GM21390 (cell line): ENCODE measurements around the gene CRAMP1.
"Not testable (repeated sequence)": the region's sequence is repeated elsewhere in the genome, so short reads cannot be mapped to it uniquely, and the experiment has no call there.

Experiments
- ATAC-seq: cut with Tn5 transposase; IDR thresholded peaks from one replicate; pipeline ENCODE4 v1.9.1; 2021; ENCODE audit not compliant: unreplicated experiment

CRAMP1 gene

GRCh38 chr16:1678500-1679098 is 66.4 kb downstream of the CRAMP1 start:
- no peak for ATAC-seq

- ATAC-seq: no peak
Observed at GRCh38 chr16:1680361-1680760, 68.2 kb downstream of the CRAMP1 start.

DNA sequence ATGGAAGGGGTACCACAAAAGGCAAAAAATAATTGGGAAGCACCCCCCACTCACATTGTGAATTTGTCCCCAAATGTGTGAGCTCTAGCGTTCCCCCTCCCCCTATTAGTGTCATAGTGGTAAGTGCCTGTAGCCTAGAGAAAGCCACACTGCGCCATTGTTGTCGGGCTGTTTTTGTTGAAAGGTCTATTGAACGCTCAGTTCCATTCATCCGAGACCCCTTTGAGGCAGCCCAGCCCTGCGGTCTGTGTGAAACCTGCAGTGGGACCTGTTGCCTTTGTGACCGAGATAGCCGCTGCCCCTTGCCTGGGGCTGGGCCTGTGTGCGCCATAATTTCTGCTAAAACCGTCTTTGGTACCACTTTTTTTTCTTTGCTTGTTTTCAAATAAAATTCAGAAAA is 68.9 kb downstream of the CRAMP1 start:
- no peak for ATAC-seq

DNA sequence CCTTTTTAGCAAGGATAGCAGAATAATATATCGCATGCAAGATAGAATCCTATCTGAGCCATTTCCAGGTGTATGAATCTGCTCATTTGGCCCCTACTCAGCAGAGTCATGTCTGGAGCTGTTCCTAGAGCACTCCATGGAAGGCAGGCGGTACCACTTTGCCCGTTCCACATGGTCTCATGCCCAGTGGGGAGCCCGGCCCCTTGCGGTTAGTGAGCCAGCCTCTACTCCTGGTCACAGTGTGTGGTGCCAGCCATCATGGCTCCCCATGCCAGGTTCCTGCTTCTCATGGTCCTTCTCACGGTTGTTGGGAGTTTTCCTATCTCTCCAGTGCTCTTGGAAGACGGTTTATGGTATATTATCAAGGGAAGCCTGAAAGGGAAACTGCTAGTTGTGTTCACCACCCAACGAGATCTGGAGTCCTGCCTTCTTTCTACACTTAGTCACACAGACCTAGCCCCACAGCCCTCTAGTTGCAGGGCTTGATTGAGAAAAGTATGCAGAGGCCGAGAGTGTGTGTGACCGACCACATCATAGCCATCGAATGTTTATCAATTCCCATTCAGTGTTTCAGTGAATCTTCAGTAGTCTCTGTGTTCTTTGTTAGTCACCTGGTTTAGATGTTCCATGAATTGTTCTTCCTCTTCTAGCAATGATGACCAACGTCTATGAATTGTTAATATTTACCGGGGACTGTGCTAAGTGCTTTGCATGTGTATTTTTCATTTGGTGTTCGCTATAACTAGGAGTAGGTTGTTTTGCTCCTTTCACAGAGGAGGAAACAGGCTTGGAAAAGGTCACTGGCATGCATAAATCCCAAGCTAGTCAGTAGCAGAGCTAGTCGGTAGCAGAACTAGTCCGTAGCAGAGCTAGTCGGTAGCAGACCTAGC is 75.5 kb downstream of the CRAMP1 start:
- ATAC-seq: no peak

GRCh38 chr16:1688807-1689560 is 76.8 kb downstream of the CRAMP1 start:
- ATAC-seq: no peak

- no peak for ATAC-seq
Observed at GRCh38 chr16:1689853-1690252, 77.7 kb downstream of the CRAMP1 start.

DNA sequence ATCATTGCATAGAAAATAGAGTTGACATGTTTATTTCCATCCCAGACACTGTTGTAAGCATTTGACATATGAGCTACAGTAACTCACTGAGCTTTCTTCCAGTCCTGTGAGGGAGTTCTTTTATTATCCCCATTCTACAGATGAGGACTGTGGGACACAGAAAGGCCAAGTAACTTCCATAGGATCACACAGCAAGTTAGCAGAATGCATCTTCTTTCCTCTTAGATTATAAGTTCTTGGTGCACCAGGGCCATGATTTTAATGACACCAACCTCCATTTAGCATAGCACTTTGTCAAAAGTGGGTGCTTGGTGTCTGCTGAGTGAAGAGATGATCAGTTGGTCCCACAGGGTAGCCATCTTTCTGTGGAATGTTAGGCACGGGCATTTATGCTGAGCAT is 78.7 kb downstream of the CRAMP1 start:
- no peak for ATAC-seq

DNA sequence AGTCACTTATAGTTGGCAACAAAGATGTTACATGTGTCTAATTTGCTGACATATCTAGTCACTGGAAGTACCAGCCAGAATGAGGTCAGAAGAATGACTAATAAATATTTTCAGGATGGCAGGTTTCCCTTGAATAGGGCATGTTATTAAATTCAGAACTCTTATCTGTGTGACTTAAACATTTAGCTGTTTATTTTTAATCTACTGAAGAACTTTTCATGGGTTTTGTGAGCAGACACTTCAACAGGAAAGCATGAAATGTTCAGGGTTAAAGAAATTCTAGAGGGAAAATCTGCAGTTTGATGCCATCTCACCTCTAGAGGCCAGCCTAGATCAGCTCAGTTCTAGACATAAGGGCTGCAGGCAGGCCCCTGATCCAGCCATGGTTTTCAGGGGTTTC is 79.1 kb downstream of the CRAMP1 start:
- ATAC-seq: no peak

DNA sequence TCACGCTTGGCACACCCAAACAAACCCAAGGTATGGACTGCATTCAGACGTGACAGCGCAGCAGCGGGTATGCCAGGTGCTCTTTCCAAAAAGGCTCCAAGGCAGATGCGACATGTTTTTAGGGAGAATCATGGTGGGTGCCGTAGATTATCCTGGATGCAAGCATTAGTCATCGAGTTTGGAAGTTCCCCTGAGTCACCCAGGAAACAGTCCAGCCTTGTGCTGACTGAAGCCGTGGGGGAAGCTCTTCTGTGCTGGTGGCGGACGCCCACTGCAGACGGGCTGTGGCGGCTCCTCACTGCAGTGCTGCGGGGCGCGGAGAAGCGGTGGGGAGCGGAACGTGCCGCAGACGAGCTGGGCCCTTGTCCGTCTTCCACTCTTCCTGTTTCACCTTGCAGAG is 79.8 kb downstream of the CRAMP1 start:
- no peak for ATAC-seq

GRCh38 chr16:1696863-1697262 is 84.7 kb downstream of the CRAMP1 start:
- no peak for ATAC-seq

DNA sequence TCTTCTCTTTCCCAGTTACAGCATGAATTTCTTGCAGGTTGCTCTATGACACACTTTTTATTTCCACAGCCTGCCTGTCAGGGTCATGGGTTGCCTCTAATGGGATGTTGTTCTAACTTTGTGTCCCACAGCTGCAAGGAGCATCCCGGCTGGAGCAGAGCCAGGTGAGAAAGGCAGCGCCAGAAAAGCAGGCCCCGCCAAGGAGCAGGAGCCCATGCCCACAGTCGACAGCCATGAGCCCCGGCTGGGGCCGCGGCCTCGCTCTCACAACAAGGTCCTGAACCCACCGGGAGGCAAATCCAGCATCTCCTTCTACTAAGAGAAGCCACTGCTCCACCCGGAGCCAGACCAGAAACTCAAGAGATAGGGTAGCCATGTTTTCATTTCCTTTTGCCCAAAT is 86.5 kb downstream of the CRAMP1 start:
- ATAC-seq: no peak

DNA sequence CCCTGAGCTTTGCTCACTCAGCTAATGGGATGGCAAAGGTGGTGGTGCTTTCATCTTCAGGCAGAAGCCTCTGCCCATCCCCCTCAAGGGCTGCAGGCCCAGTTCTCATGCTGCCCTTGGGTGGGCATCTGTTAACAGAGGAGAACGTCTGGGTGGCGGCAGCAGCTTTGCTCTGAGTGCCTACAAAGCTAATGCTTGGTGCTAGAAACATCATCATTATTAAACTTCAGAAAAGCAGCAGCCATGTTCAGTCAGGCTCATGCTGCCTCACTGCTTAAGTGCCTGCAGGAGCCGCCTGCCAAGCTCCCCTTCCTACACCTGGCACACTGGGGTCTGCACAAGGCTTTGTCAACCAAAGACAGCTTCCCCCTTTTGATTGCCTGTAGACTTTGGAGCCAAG is 88.1 kb downstream of the CRAMP1 start:
- no peak for ATAC-seq

GRCh38 chr16:1701216-1701878 is 89.2 kb downstream of the CRAMP1 start:
- no peak for ATAC-seq

GRCh38 chr16:1705324-1705687 is 93.1 kb downstream of the CRAMP1 start:
- ATAC-seq: not testable (repeated sequence)

DNA sequence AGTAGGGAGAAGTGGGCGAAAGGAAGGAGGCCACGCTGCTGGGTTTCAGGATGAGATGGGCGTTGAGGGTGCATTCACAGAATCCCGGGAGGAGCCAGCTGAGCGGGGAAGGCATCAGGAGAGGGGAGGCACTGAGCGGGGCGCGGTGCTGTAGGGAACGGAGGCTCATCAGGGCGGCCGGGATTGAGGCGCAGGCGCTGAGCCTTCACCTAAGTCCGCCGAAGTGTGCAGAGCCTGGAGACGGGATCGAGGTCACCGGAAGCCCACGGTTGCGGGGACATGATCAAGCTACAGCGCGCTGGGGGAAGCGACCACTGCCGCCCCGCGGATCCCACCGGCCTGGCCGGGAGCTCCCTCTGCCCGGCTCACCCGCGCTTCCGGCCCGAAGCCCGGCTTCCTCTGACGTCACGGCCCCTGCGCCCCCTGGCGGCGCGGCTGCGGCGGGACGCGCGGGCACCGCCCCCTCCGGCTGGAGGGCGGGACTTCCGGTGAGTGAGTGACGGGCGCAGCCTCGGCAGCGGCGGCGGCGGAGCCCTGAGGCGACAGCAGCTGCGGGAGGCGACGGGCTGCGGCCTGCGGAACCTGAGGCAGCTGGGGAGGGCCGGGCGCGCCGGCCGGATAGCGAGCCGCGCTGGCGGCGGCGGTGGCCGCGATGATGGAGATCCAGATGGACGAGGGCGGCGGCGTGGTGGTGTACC is 93.7 kb downstream of the CRAMP1 start, which contains the start of gene MAPK8IP3:
MAPK8IP3 (plus strand) TSS at position 508 of the 698 bp plus-strand sequence; CDS start at position 653, 145 bp downstream.
- ATAC-seq: peak; percentile 79

DNA sequence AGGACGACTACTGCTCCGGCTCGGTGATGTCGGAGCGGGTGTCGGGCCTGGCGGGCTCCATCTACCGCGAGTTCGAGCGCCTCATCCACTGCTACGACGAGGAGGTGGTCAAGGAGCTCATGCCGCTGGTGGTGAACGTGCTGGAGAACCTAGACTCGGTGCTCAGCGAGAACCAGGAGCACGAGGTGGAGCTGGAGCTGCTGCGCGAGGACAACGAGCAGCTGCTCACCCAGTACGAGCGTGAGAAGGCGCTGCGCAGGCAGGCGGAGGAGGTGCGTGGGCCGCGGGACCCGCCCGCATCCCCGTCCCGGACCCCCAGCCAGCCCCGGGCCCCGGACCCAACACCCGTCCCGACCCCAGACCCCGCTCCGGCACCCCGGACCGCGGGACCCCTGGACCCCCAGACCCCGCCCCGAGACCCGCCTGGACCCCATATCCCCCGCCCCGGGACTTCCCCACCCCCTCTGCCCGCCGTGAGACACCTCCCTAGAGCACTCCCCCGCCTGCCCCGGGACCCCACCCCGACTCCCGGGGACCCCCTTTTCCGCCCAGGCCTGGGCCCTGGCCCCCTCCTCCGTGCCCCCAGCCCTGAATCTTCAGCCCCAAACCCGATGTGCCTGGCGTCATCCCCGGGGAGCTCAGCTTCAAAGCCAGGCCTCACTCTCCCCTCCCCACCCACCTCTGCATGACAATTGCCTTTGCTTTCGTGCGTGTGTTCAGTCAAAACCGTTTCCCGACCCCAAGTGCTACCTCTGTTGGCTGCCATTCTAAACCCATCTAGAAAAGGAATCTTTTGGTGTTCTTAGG is 94.4 kb downstream of the CRAMP1 start:
- peak; percentile 24 for ATAC-seq

DNA sequence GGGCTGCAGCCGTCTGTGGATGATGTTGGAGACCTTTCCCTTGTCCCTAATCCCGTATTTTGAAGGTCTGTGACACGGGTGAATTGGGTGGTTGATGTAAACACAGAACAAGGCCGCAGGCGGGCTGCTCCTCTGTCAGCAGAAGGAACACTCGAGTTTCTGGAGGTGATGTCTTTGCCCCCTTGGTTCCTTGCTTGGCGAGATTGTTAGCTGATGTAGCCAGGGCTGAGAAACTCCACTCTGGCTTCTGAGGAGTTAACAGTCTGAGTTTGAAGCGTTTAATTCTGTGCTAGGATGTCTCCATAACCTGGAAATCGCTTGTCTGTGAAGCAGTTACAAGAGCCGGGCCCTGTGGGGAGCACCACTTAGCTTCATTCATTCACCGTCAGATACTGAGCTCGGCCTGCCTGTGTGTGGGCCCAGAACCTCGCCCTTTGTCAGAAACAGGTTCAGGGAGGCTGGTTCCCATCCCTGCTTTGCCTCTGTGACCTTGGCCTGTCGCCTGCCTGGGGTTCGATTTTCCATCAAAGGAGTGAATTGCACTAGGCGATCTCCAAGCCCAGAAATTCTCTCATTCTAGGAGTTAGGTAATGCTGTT is 95.1 kb downstream of the CRAMP1 start:
- no peak for ATAC-seq

- ATAC-seq: no peak
Observed at GRCh38 chr16:1708083-1708767, 96.1 kb downstream of the CRAMP1 start.

DNA sequence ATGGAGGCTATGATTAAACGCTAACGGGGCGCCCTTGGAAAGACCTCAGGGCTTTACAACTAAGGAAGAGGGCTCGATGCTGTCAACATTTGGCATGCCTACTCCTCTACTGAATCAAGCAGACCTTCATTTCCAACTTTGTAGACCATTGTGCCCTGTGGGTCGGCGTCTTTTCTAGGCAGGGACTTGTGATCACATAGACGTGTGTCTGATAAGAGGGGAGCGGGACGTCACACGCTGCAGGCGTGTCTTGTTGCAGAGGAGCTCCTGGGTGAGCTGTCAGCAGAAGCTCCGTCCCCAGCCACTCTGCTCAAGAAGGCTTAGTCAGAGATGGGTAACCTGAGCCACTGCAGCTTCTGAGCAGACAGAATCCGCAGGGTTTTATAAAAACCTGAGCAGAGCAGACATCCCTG is 96.6 kb downstream of the CRAMP1 start:
- no peak for ATAC-seq
